ENCODE results near the gene SHB.

GRCh38 chr9:37915911-37916470 is 153.0 kb downstream of the SHB start:
- TF ChIP-seq POLR2A (IDR thresholded peaks at IDR 0.05) (no peak), CTCF (IDR thresholded peaks at IDR 0.05) (no peak)

Measured in thyroid gland (tissue), 4 donors.